ENCODE data around the gene GPR15.

Gene GPR15

DNA sequence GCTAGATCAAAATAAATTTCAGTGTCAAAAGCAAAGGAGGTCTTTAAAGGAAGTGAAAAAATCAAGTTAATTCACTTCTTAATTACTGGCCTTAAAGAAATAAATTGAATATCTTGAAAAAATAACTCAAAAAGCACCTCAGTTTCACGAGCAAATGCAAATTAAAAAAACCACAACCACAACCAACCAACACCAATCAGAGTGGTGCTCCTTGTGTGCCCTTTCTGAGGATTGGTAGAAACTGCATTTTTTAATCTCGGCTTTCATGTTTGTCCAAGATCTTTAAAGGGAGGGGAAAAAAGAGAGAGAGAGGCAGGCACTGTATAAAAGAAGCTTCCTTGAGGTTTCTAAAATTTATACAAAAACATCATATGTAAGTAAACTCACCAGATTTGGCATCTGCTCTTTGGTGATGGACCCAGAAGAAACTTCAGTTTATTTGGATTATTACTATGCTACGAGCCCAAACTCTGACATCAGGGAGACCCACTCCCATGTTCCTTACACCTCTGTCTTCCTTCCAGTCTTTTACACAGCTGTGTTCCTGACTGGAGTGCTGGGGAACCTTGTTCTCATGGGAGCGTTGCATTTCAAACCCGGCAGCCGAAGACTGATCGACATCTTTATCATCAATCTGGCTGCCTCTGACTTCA, at the start of gene GPR15:
GPR15 (plus strand) TSS at position 357 of the 653 bp plus-strand sequence; CDS start at position 413, 56 bp downstream.
- no peaks in the 10 kb centered on the region for H3K4me1 ChIP-seq (ENCODE audit: control insufficient read depth, insufficient read depth, low read length)
- no peaks in the 10 kb centered on the region for H3K27me3 ChIP-seq (ENCODE audit: control insufficient read depth, insufficient read depth, low read length)
- no peaks in the 10 kb centered on the region for H3K9me3 ChIP-seq (ENCODE audit: control insufficient read depth, insufficient read depth, low read length)
- H3K27ac ChIP-seq (ENCODE audit: low read length): no peak within 1 kb of the TSS
- no peak within 1 kb of the TSS for H3K4me3 ChIP-seq (ENCODE audit: low read length)
- H3K36me3 ChIP-seq (ENCODE audit: control insufficient read depth, insufficient read depth, low read length): no peaks in the 10 kb centered on the region
- WGBS (ENCODE audit: insufficient coverage, insufficient read length): no CpG with 5 or more reads among the region's 7 CpGs
- no peak for DNase-seq (ENCODE audit: low read depth, low spot score)

GRCh38 chr3:98482717-98483482, 48.9 kb upstream of the GPR15 start:
- Histone ChIP-seq H3K9me3 (ENCODE audit: control insufficient read depth, insufficient read depth, low read length) (no peaks in the 10 kb centered on the region), H3K27me3 (ENCODE audit: control insufficient read depth, insufficient read depth, low read length) (no peaks in the 10 kb centered on the region), H3K4me3 (ENCODE audit: low read length) (no peak overlapping the region), H3K36me3 (ENCODE audit: control insufficient read depth, insufficient read depth, low read length) (no peaks in the 10 kb centered on the region), H3K27ac (ENCODE audit: low read length) (no peak overlapping the region), H3K4me1 (ENCODE audit: control insufficient read depth, insufficient read depth, low read length) (no peaks in the 10 kb centered on the region)
- WGBS (ENCODE audit: insufficient coverage, insufficient read length): no CpG with 5 or more reads among the region's 3 CpGs
- DNase-seq (ENCODE audit: low read depth, low spot score): no peak

DNA sequence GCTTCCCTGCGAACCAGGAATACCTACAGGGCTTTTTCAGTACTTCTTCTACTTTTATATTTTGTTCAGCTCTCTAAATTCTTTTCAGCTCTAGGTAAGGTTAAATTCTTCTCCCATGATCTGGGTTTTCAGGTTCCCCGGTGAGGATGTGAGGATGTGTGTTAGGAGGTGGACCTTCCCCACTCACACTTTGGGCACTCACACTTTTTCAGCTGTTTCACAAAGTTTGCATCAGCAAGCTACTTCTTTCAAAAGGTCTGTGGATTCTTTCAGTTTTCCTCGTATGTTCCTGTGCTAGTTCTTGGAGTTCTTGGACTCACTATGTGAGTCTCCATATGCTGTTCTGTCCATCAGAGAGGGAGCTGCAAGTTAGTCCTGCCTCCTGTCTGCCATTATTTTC, 48.2 kb upstream of the GPR15 start:
- Histone ChIP-seq H3K9me3 (ENCODE audit: control insufficient read depth, insufficient read depth, low read length) (no peaks in the 10 kb centered on the region), H3K4me1 (ENCODE audit: control insufficient read depth, insufficient read depth, low read length) (no peaks in the 10 kb centered on the region), H3K36me3 (ENCODE audit: control insufficient read depth, insufficient read depth, low read length) (no peaks in the 10 kb centered on the region), H3K27ac (ENCODE audit: low read length) (no peak overlapping the region), H3K4me3 (ENCODE audit: low read length) (no peak overlapping the region), H3K27me3 (ENCODE audit: control insufficient read depth, insufficient read depth, low read length) (no peaks in the 10 kb centered on the region)
- no peak for DNase-seq (ENCODE audit: low read depth, low spot score)
- WGBS (ENCODE audit: insufficient coverage, insufficient read length): no CpG with 5 or more reads among the region's 3 CpGs

GRCh38 chr3:98497381-98497780, 34.4 kb upstream of the GPR15 start, which contains the start of gene OR5K2:
Gene OR5K2 (plus strand): TSS chr3:98497681. CDS start chr3:98497681, 0 bp downstream.
- Histone ChIP-seq H3K4me1 (ENCODE audit: control insufficient read depth, insufficient read depth, low read length) (no peaks in the 10 kb centered on the region), H3K27ac (ENCODE audit: low read length) (no peak within 1 kb of the TSS), H3K4me3 (ENCODE audit: low read length) (no peak within 1 kb of the TSS), H3K36me3 (ENCODE audit: control insufficient read depth, insufficient read depth, low read length) (no peaks in the 10 kb centered on the region), H3K9me3 (ENCODE audit: control insufficient read depth, insufficient read depth, low read length) (no peaks in the 10 kb centered on the region), H3K27me3 (ENCODE audit: control insufficient read depth, insufficient read depth, low read length) (no peaks in the 10 kb centered on the region)
- WGBS (ENCODE audit: insufficient coverage, insufficient read length): no CpG with 5 or more reads among the region's 2 CpGs
- no peak for DNase-seq (ENCODE audit: low read depth, low spot score)

GRCh38 chr3:98500019-98500418, 31.8 kb upstream of the GPR15 start:
- no CpG with 5 or more reads among the region's 4 CpGs for WGBS (ENCODE audit: insufficient coverage, insufficient read length)
- Histone ChIP-seq H3K9me3 (ENCODE audit: control insufficient read depth, insufficient read depth, low read length) (no peaks in the 10 kb centered on the region), H3K4me1 (ENCODE audit: control insufficient read depth, insufficient read depth, low read length) (no peaks in the 10 kb centered on the region), H3K27ac (ENCODE audit: low read length) (no peak overlapping the region), H3K36me3 (ENCODE audit: control insufficient read depth, insufficient read depth, low read length) (no peaks in the 10 kb centered on the region), H3K27me3 (ENCODE audit: control insufficient read depth, insufficient read depth, low read length) (no peaks in the 10 kb centered on the region), H3K4me3 (ENCODE audit: low read length) (no peak overlapping the region)
- DNase-seq (ENCODE audit: low read depth, low spot score): no peak

DNA sequence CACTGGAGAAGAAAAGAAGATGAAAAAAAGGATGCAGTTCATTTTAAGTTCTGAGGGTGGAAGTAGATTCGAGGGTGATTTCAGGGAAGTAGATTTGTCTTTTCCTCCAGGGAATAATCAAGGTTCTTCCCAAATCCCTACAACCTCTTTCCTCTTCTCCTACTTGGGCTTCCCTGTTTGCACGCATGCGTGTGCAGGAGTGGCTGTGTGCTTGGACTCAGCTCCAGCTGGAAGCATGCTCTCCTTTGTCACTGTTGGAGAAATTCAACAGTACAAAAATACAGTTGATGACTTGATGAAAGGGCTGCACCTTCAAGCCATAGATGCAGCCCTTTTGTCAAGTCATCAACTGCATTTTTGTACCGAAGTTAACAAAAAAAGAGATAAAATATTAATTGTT, 30.5 kb upstream of the GPR15 start:
- no CpG with 5 or more reads among the region's 4 CpGs for WGBS (ENCODE audit: insufficient coverage, insufficient read length)
- no peak overlapping the region for H3K27ac ChIP-seq (ENCODE audit: low read length)
- no peaks in the 10 kb centered on the region for H3K9me3 ChIP-seq (ENCODE audit: control insufficient read depth, insufficient read depth, low read length)
- H3K4me1 ChIP-seq (ENCODE audit: control insufficient read depth, insufficient read depth, low read length): no peaks in the 10 kb centered on the region
- H3K27me3 ChIP-seq (ENCODE audit: control insufficient read depth, insufficient read depth, low read length): no peaks in the 10 kb centered on the region
- DNase-seq (ENCODE audit: low read depth, low spot score): no peak
- no peak overlapping the region for H3K4me3 ChIP-seq (ENCODE audit: low read length)
- H3K36me3 ChIP-seq (ENCODE audit: control insufficient read depth, insufficient read depth, low read length): no peaks in the 10 kb centered on the region

DNA sequence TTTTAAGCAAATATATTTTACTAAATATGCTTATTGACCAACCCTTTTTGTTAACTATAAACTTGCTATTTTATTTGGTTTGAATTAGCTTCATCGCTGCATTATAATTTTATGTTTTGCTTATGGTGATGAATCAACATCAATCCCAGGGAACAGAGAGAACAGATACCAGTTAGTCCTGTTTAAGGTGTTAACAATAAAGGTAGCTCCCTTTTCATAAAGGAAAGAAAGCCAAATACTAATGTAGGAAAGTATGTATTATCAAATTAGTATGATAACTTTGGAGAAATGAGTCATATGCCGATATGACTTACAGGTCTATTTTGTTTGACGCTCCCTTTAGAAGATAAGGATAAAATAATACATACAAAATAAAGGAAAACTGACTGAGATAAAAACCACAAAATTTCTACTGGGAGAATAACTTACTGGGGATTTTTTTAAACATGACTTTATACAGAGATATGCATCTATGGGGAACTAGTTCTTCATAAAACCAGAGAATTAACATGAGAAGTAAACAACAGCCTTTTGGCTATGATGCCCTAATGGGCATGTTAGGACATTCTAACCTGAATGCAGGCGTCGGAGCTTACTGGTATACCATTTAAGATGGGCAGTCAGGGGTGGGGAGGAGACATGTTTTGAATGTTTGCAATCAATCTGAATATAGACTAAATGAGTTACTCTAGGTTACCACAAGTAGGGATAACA, 29.8 kb upstream of the GPR15 start:
- Histone ChIP-seq H3K27ac (ENCODE audit: low read length) (no peak overlapping the region), H3K36me3 (ENCODE audit: control insufficient read depth, insufficient read depth, low read length) (no peaks in the 10 kb centered on the region), H3K4me3 (ENCODE audit: low read length) (no peak overlapping the region), H3K27me3 (ENCODE audit: control insufficient read depth, insufficient read depth, low read length) (no peaks in the 10 kb centered on the region), H3K9me3 (ENCODE audit: control insufficient read depth, insufficient read depth, low read length) (no peaks in the 10 kb centered on the region), H3K4me1 (ENCODE audit: control insufficient read depth, insufficient read depth, low read length) (no peaks in the 10 kb centered on the region)
- no peak for DNase-seq (ENCODE audit: low read depth, low spot score)
- WGBS (ENCODE audit: insufficient coverage, insufficient read length): no CpG with 5 or more reads among the region's 5 CpGs

DNA sequence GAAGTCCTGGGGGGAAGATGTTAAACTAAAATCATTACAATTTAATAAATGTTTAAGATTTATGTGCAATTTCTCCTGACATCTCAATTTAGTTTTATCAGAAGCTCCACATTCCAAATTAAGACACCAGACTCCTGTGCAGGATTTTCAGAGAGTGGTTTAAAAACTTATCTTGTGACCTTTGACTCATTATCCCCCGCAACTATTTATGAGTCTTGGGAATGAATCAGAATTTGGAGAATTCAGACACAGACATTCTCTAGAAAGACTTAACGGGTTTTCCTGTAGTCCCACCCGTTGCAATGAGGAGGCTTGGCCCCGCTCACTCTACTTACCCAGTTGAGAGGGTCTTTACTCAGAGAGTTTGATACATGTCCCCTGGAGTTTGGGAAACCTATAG, 27.2 kb upstream of the GPR15 start:
- no CpG with 5 or more reads among the region's 4 CpGs for WGBS (ENCODE audit: insufficient coverage, insufficient read length)
- no peaks in the 10 kb centered on the region for H3K36me3 ChIP-seq (ENCODE audit: control insufficient read depth, insufficient read depth, low read length)
- no peak overlapping the region for H3K27ac ChIP-seq (ENCODE audit: low read length)
- no peak for DNase-seq (ENCODE audit: low read depth, low spot score)
- H3K4me3 ChIP-seq (ENCODE audit: low read length): no peak overlapping the region
- H3K4me1 ChIP-seq (ENCODE audit: control insufficient read depth, insufficient read depth, low read length): no peaks in the 10 kb centered on the region
- H3K27me3 ChIP-seq (ENCODE audit: control insufficient read depth, insufficient read depth, low read length): no peaks in the 10 kb centered on the region
- no peaks in the 10 kb centered on the region for H3K9me3 ChIP-seq (ENCODE audit: control insufficient read depth, insufficient read depth, low read length)

DNA sequence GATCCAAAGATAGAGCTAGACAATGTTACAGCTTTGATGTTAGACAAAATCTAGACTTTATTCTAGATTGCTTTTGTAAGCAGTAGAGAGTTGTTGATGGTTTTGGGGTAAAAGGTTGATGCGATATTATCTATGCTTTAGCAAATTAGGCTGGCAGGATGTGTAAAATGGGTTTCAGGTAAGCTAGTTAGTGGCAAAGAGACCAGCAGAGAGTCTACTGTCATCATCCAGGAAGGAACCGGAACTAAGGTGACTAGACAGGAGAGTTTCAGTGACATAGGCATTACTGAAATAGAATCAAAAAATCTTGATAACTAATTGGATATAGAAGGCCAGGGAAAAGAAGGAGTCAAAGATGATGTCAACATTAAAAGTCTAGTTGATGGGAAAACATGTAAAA, 23.2 kb upstream of the GPR15 start:
- WGBS (ENCODE audit: insufficient coverage, insufficient read length): 100% methylated on average over 1 of the region's 2 CpGs
- no peaks in the 10 kb centered on the region for H3K9me3 ChIP-seq (ENCODE audit: control insufficient read depth, insufficient read depth, low read length)
- H3K27ac ChIP-seq (ENCODE audit: low read length): no peak overlapping the region
- no peak for DNase-seq (ENCODE audit: low read depth, low spot score)
- H3K4me1 ChIP-seq (ENCODE audit: control insufficient read depth, insufficient read depth, low read length): no peaks in the 10 kb centered on the region
- no peaks in the 10 kb centered on the region for H3K36me3 ChIP-seq (ENCODE audit: control insufficient read depth, insufficient read depth, low read length)
- H3K4me3 ChIP-seq (ENCODE audit: low read length): no peak overlapping the region
- no peaks in the 10 kb centered on the region for H3K27me3 ChIP-seq (ENCODE audit: control insufficient read depth, insufficient read depth, low read length)

GRCh38 chr3:98512576-98512975, 19.2 kb upstream of the GPR15 start:
- Histone ChIP-seq H3K36me3 (ENCODE audit: control insufficient read depth, insufficient read depth, low read length) (no peaks in the 10 kb centered on the region), H3K27me3 (ENCODE audit: control insufficient read depth, insufficient read depth, low read length) (no peaks in the 10 kb centered on the region), H3K4me1 (ENCODE audit: control insufficient read depth, insufficient read depth, low read length) (no peaks in the 10 kb centered on the region), H3K4me3 (ENCODE audit: low read length) (no peak overlapping the region), H3K9me3 (ENCODE audit: control insufficient read depth, insufficient read depth, low read length) (no peaks in the 10 kb centered on the region), H3K27ac (ENCODE audit: low read length) (no peak overlapping the region)
- no peak for DNase-seq (ENCODE audit: low read depth, low spot score)
- no CpG with 5 or more reads among the region's 4 CpGs for WGBS (ENCODE audit: insufficient coverage, insufficient read length)
